NCI-H1694 treated with DMSO at 0.1 percent for 48 hours (cell line): ENCODE measurements around the gene IPCEF1.

Experiments used
- DNase-seq: peaks from one replicate; lab custom pipeline; 2025; lab: John Stamatoyannopoulos, UW

IPCEF1 gene

DNA sequence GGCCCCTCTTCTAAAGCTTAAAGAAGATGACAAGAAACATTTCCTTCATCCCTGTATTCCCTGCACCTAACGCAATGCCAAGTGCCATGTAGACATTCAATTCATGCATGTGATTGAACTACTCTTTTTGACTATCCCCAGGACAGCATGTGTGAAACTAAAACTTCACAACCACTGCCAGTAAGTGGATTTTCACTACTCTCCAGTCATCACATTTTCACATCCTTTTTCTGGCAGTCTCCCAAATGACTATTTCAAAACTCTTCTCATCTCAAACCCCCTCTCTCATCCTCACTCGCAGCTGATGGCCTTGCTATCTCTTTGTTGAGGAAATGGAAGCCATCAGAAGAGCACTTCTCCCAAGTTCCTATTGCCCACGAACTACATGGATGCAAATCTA lies 194.9 kb downstream of the IPCEF1 start:
- DNase-seq: no peak

GRCh38 chr6:154159126-154159525 lies 197.5 kb downstream of the IPCEF1 start:
- no peak for DNase-seq

DNA sequence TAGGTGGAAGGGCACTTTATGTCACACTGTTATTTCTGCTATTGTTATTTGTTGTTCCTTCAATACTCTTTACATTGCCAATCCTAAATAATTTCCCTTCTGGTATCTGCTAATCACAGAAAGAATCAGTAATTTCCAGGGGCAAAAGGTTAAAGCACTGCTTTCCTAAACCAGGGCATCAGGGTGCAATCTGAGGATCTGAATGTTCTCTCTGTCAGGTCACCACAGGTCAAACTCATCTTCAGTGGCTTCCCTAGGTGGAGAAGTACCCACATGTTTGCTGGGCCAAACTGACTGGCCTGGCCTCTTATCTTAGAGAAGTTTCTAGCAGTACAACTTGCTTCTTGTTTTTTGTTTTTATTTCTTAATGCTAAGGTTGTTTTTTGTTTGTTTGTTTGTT lies 198.9 kb downstream of the IPCEF1 start:
- DNase-seq: no peak

DNA sequence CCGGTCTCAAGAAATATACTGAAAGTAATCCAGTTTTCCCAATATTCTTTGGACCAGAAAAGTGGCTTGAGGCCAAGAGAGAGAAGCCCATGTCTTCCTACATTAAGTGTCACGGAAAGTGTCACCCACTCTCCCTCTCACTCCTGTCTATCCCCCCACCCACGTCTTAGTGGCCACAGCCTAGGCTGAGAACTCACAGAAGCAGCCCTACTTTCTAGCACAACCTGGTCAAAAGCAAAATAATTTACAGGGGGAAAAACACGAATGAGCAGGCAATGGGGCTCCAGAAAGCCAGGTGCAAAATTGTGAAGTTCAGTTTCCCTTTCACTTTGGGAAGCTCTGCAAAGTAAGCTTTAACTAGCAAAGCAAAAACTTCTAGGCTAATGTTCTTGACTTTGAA lies 199.5 kb downstream of the IPCEF1 start:
- no peak for DNase-seq

GRCh38 chr6:154156135-154156896 lies 200.3 kb downstream of the IPCEF1 start:
- no peak for DNase-seq

- DNase-seq: peak; percentile 35
These were observed 202.1 kb downstream of the IPCEF1 start for GRCh38 chr6:154154389-154154967.

- DNase-seq: no peak
These were observed 212.8 kb downstream of the IPCEF1 start for GRCh38 chr6:154143753-154144152.

- no peak for DNase-seq
These were observed 215.9 kb downstream of the IPCEF1 start for GRCh38 chr6:154140743-154141142.

- DNase-seq: no peak
These were observed 216.7 kb downstream of the IPCEF1 start for GRCh38 chr6:154139892-154140291.

DNA sequence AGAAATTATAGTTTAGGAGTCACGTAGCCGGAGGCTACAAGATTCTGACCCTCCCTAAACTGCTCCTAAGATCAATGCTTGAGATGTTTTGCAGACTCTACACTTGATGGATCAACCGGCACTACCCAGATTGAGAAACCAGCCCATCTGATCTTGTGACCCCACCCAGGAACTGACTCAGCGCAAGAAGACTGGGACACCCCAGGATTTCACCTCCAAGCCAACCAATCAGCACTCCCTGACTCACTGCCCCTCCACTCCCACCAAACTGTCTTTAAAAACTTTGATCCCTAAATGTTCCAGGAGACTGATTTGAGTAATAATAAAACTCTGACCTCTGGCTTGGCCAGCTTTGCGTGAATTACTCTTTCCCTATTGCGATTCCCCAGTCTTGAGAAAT lies 217.8 kb downstream of the IPCEF1 start:
- DNase-seq: no peak

- no peak for DNase-seq
These were observed 222.0 kb downstream of the IPCEF1 start for GRCh38 chr6:154134471-154135147.

- no peak for DNase-seq
These were observed 228.9 kb downstream of the IPCEF1 start for GRCh38 chr6:154127657-154128056.

DNA sequence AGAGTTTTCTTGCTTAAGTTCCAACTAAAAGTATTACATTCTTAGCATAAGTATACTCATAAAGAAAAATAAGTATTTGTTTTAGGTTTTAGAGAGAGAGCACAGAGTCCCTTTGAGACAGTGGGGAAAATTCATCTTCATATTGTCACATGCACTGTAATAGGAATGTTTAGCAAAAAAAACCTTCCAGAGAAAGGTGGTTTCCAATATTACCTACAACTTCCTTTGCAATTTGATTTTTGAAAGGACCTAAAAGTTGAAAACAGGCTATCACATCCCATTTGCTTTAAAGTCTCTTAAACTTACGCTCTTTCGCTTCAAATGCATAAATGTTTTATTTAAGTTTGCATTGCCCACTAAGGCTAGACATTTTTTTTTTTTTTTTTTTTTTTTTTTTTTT lies 231.2 kb downstream of the IPCEF1 start:
- no peak for DNase-seq

DNA sequence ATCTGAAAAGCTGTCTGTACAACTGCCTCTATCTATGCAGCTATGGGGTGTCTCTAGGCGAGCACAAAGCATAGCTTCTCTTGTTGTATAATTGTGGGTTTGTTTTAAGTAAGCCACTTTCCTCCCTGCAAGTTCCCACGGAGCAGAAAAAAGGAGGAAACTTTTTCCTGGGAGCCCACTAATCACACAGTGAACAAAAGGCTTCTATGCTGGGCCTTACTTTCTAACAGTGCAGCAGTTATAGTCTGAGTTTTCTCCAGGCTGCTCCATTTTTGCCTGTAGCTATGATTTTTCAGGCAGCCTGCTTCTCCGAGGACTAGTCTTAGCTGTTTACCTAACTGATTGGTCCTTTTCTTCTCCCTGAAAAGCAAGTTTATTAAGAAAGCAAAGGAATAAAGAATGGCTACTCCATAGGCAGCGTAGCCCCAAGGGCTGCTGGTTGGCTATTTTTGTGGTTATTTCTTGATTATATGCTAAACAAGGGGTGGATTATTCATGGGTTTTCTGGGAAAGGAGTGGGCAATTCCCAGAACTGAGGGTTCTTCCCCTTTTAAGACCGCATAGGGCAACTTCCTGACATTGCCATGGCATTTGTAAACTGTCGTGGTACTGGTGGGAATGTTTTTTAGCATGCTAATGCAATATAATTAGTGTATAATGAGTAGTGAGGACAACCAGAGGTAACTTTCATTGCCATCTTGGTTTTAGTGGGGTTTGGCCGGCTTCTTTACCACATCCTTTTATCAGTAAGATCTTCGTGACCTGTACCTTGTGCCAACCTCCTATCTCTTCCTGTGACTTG lies 233.2 kb downstream of the IPCEF1 start:
- DNase-seq: no peak

DNA sequence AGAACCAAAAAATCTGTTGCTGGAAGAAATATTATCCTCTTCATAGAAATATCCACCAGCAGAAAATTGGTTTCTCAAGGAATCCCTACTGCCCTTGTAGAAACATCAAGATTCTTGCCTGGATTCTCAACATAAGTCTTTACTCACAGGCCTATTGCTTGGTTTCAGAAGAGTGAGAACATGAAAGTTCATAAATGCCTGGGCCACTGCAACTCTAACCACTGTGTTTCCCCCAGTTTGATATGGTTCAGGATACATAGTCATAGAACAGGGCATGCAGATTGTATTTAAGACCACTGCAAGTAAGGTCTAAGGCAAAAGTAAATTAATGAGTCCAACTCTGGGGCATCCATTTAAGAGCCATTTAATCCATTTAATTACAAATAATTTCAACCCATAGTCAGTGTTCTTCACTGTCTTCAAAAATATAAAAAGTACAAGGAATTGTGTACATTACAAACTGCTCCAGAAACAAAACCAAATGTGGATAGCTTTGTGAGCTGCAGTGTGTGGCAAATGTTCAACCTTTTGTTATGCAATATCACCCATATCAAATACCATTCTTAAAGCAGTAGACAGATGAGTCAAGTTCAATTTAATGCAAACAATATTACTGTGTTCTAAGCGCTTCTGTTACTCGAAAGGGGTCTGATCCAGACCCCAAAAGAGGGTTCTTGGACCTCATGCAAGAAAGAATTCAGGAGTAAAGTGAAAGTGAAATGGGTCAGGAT lies 234.2 kb downstream of the IPCEF1 start:
- DNase-seq: no peak

GRCh38 chr6:154117485-154117884 lies 239.1 kb downstream of the IPCEF1 start:
- DNase-seq: no peak

GRCh38 chr6:154113392-154113791 lies 243.2 kb downstream of the IPCEF1 start:
- no peak for DNase-seq

GRCh38 chr6:154112181-154112809 lies 244.3 kb downstream of the IPCEF1 start:
- no peak for DNase-seq

GRCh38 chr6:154111025-154111424 lies 245.6 kb downstream of the IPCEF1 start:
- DNase-seq: no peak

GRCh38 chr6:154106251-154106650 lies 250.4 kb downstream of the IPCEF1 start:
- no peak for DNase-seq
